ENCODE results near the gene CREG2. TPM values are rescaled to one million over a fixed set of nuclear protein-coding genes. Genes with fewer than 3 reads are reported as not detected.
"Not testable (repeated sequence)": the region's sequence is repeated elsewhere in the genome, so short reads cannot be mapped to it uniquely, and the experiment has no call there.

CREG2 gene
- total RNA-seq, 1 experiment from 2014 or later, result not detected

DNA sequence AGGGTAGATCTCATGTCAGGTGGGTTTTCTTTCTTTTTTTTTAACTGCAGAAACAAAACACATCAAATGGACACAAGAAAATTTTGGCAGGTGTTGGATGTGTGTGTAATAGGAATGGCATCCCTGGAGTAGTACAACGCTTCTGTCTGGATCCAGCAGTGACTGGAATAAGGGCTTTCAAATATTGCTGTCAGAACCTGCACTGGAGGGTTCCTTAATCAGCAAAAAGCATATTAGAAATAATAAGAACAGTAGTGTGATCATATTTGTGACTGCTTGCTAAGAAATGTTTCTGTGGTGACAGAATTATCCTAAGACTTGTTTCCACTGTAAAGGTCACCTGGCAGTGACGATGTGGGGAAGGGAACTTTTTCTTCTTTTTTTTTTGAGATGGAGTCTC, 30.8 kb downstream of the CREG2 start:
- DNase-seq (ENCODE audit: low read depth in 1 of 2, low spot score in 2 of 2), result no peak
- no peaks in the 10 kb centered on the region for H3K4me1 ChIP-seq (replicated peaks)
- H3K4me3 ChIP-seq, result no peak overlapping the region
- H3K9me3 ChIP-seq (replicated peaks), result no peaks in the 10 kb centered on the region
- H3K27ac ChIP-seq, result no peak overlapping the region
- no peaks in the 10 kb centered on the region for H3K36me3 ChIP-seq
- H3K27me3 ChIP-seq (replicated peaks), result 0 out of 2 replicates have a peak, but pooled peaks cover 5% of the 10 kb centered on the region

DNA sequence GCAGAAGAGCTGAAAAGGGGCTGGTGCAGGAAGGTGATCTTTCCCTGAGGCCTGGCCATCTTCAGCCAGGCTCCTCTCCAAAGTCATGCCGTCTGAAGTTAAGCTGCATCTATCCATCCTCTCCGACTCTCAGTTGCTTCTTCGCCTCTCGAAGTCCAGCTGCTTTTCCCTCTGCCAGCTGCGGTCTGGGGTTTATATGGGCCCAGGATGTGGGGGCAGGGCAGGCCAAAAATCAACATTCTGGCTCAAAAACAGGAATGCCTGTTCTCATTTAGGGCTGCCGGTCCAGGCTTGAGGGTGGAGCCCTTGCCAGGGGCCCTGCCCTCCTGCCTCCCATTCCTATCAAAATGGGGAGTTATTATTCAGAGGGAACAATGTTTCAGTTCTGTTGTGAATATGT, 31.2 kb downstream of the CREG2 start:
- no peak for DNase-seq (ENCODE audit: low read depth in 1 of 2, low spot score in 2 of 2)
- Histone ChIP-seq H3K9me3 (replicated peaks) (no peaks in the 10 kb centered on the region), H3K36me3 (no peaks in the 10 kb centered on the region), H3K27ac (no peak overlapping the region), H3K27me3 (replicated peaks) (0 out of 2 replicates have a peak, but pooled peaks cover under 1% of the 10 kb centered on the region), H3K4me3 (no peak overlapping the region), H3K4me1 (replicated peaks) (no peaks in the 10 kb centered on the region)

DNA sequence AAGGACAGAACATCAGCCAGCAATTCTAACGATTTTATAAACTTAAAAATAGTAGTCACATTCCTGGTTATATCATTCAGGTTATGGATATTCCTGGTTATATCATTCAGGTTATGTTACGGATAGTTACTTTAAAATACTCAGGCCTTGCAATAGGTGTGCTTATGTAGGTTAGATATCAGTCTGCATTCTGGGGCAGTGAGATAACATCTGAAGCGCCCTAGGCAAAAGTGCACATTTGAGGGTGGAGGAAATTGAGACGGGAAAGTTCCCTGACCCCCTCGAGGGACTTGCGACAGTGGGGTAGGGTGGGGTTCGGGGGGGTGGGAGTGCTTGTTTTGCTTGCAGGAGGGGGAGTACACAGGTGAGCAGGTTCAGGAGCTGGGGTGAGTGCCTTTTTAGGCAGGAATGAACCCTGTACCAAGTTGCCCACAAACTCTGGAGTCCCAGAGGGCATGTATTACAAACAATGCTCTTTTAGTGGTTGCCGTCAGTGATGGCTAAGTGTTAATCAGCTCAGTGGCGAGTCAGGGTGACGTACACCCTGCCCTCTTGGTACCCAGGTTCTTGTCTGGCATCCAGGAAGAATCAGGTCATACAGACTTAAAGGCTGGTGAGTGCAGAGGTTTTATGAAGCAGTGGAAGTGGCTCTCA, 31.8 kb downstream of the CREG2 start:
- Histone ChIP-seq H3K4me1 (replicated peaks) (no peaks in the 10 kb centered on the region), H3K27ac (no peak overlapping the region), H3K4me3 (no peak overlapping the region), H3K9me3 (replicated peaks) (no peaks in the 10 kb centered on the region), H3K36me3 (no peaks in the 10 kb centered on the region), H3K27me3 (replicated peaks) (no peaks in the 10 kb centered on the region)
- no peak for DNase-seq (ENCODE audit: low read depth in 1 of 2, low spot score in 2 of 2)

- Histone ChIP-seq H3K9me3 (replicated peaks) (no peaks in the 10 kb centered on the region), H3K27ac (no peak overlapping the region), H3K4me1 (replicated peaks) (no peaks in the 10 kb centered on the region), H3K4me3 (no peak overlapping the region), H3K27me3 (replicated peaks) (no peaks in the 10 kb centered on the region), H3K36me3 (no peaks in the 10 kb centered on the region)
- DNase-seq (ENCODE audit: low read depth in 1 of 2, low spot score in 2 of 2), result no peak
These were observed 32.6 kb downstream of the CREG2 start for GRCh38 chr2:101354420-101355311.

DNA sequence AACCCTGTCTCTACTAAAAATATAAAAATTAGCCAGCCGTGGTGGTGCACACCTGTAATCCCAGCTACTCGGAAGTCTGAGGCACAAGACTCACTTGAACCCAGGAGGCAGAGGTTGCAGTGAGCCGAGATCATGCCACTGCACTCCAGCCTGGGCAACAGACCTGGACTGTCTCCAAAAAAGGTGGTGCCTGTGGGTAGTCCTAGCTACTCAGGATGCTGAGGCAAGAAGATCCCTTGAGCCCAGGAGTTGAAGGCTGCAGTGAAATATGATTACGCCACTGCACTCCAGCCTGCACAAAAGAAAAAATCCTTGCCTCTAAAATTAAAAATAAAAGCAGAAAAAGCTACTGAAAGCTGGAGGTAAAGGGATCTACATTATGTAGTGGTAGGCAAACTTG, 34.7 kb downstream of the CREG2 start:
- not testable (repeated sequence) for H3K9me3 ChIP-seq (replicated peaks); H3K27ac ChIP-seq; H3K4me1 ChIP-seq (replicated peaks); H3K36me3 ChIP-seq; H3K4me3 ChIP-seq; H3K27me3 ChIP-seq (replicated peaks); DNase-seq (ENCODE audit: low read depth in 1 of 2, low spot score in 2 of 2)

DNA sequence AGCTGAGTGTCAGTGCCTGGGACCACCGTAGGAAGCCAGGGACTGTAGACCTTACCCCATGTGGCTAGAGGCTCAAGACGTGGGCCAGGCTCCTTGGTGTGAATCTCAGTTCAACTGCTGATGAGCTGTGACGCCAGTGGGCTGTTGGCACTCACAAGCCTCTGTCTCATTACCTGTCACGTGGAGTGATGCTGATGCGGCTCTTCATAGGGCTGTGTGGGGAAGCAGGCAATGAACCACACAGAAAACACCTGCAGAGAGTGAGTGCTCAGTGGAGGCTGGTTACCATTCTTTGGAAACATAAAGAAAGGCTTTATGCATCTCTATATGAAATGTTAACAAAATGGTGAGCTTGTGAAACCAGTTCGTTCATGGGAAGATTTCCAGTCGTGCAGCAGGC, 36.1 kb downstream of the CREG2 start:
- Histone ChIP-seq H3K36me3 (no peaks in the 10 kb centered on the region), H3K4me1 (replicated peaks) (no peaks in the 10 kb centered on the region), H3K27ac (no peak overlapping the region), H3K9me3 (replicated peaks) (no peaks in the 10 kb centered on the region), H3K27me3 (replicated peaks) (no peaks in the 10 kb centered on the region), H3K4me3 (no peak overlapping the region)
- DNase-seq (ENCODE audit: low read depth in 1 of 2, low spot score in 2 of 2), result no peak

DNA sequence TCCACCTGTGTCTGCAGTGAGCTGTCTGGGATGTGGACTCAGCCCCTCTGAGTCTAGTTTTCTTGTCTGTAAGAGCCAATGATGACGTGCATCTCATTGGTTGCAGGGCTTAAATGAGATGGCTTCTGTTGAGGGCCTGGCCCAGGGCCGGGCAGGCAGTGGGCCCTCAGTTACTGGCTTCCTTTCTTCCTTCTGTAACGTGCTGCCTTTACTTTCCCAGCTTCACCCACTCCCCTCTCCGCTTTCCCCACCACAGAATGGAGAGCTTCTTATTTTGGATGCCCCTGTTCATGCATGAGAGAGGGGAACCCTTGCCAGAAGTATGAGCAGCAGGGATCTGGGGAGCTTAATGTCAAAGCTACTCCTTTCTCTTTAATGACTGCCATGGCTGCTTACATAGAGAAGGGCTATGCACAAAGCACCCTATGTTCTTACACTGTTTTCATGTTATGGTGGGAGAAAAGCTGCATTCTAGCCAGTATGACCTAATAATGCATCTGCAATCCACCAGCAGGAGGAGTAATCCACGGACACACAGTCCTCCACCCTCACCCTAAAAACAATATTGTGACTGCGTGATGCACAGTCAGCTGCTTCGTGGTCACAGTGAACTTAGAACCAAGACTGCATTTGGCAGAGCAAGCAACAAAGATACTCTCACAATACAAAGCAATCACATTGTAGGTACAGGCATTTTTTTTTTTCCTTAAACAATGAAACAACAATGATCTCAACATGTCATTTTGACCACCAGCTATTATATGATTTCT, 37.2 kb downstream of the CREG2 start:
- H3K27ac ChIP-seq, result no peak overlapping the region
- no peaks in the 10 kb centered on the region for H3K36me3 ChIP-seq
- no peaks in the 10 kb centered on the region for H3K9me3 ChIP-seq (replicated peaks)
- DNase-seq (ENCODE audit: low read depth in 1 of 2, low spot score in 2 of 2), result no peak
- no peaks in the 10 kb centered on the region for H3K27me3 ChIP-seq (replicated peaks)
- H3K4me1 ChIP-seq (replicated peaks), result no peaks in the 10 kb centered on the region
- H3K4me3 ChIP-seq, result no peak overlapping the region

- Histone ChIP-seq H3K27ac (no peak overlapping the region), H3K9me3 (replicated peaks) (no peaks in the 10 kb centered on the region), H3K4me1 (replicated peaks) (no peaks in the 10 kb centered on the region), H3K36me3 (no peaks in the 10 kb centered on the region), H3K4me3 (no peak overlapping the region), H3K27me3 (replicated peaks) (no peaks in the 10 kb centered on the region)
- no peak for DNase-seq (ENCODE audit: low read depth in 1 of 2, low spot score in 2 of 2)
These were observed 38.4 kb downstream of the CREG2 start for GRCh38 chr2:101348883-101349282.

GRCh38 chr2:101346909-101347308, 40.4 kb downstream of the CREG2 start:
- no peak overlapping the region for H3K4me3 ChIP-seq
- no peaks in the 10 kb centered on the region for H3K9me3 ChIP-seq (replicated peaks)
- no peak overlapping the region for H3K27ac ChIP-seq
- no peaks in the 10 kb centered on the region for H3K27me3 ChIP-seq (replicated peaks)
- H3K36me3 ChIP-seq, result no peaks in the 10 kb centered on the region
- DNase-seq (ENCODE audit: low read depth in 1 of 2, low spot score in 2 of 2), result no peak
- peaks cover under 1% of the 10 kb centered on the region; the same call in 1 of the 2 replicates for H3K4me1 ChIP-seq (replicated peaks)

DNA sequence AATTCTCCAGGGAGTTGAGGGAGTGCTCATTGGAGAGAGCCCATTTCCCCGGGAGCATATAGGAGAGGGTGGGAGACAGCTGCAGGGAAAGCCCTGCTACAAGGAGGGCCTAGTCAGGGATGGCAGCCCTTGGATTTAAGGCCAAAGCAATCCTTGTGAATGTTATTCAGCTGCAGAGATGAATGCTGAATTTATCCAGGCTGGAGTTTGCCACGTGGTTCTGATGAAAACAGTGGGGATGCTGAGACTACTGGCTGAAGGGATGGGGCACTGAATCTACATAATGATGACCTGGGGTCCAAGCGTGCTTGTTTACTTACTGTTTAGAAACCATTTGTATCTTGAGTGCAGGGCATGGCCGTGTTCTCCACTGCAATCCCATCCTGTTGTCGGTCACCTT, 43.2 kb downstream of the CREG2 start:
- no peaks in the 10 kb centered on the region for H3K9me3 ChIP-seq (replicated peaks)
- H3K4me1 ChIP-seq (replicated peaks), result peaks cover 3% of the 10 kb centered on the region; the same call in 1 of the 2 replicates
- H3K36me3 ChIP-seq, result no peaks in the 10 kb centered on the region
- no peak overlapping the region for H3K27ac ChIP-seq
- no peaks in the 10 kb centered on the region for H3K27me3 ChIP-seq (replicated peaks)
- DNase-seq (ENCODE audit: low read depth in 1 of 2, low spot score in 2 of 2), result no peak
- H3K4me3 ChIP-seq, result no peak overlapping the region

- Histone ChIP-seq H3K36me3 (no peaks in the 10 kb centered on the region), H3K9me3 (replicated peaks) (no peaks in the 10 kb centered on the region), H3K4me1 (replicated peaks) (peaks cover 9% of the 10 kb centered on the region), H3K27me3 (replicated peaks) (no peaks in the 10 kb centered on the region), H3K27ac (no peak overlapping the region), H3K4me3 (no peak overlapping the region)
- no peak for DNase-seq (ENCODE audit: low read depth in 1 of 2, low spot score in 2 of 2)
These were observed 44.7 kb downstream of the CREG2 start for GRCh38 chr2:101342625-101343008.

DNA sequence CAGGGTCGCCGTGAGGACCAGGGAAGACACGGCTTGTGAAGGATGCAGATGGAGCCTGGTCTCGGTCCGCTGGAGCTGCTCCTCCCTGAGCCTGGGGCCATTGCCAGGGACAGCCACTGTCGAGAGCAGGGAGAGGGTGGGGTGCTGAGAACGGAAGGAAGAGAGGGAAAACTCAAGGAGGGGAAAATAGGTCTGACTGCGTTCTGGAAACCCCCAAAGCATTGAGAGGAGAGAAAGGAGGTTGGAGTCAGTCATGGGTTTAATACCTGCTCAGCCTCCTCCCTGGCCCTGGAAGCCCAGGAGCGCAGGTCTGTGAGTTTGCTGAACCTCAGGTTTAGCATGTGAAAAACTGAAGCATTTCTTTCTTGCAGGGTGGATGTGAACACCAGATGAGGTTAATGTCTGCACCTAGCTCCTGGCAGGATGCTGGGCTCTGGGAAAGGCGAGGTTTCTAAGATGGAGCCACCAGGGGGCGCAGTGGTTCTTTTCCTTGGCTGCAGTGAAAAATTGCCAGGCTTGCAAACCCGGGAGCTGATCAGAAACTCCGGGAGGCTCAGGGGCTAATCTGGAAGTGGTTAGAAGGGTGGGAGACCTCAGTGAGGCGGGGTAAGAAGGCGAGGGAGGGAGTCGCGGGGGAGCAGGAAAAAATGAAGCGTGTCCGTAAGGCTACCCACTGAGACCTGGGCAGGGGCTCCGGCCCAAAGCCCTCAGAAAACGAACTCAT, 45.2 kb downstream of the CREG2 start:
- no peak overlapping the region for H3K4me3 ChIP-seq
- no peak overlapping the region for H3K27ac ChIP-seq
- no peaks in the 10 kb centered on the region for H3K9me3 ChIP-seq (replicated peaks)
- H3K4me1 ChIP-seq (replicated peaks), result peaks cover 9% of the 10 kb centered on the region
- no peaks in the 10 kb centered on the region for H3K36me3 ChIP-seq
- DNase-seq (ENCODE audit: low read depth in 1 of 2, low spot score in 2 of 2), result peak; percentile 46 to 74
- H3K27me3 ChIP-seq (replicated peaks), result no peaks in the 10 kb centered on the region

- no peak for DNase-seq (ENCODE audit: low read depth in 1 of 2, low spot score in 2 of 2)
- H3K27me3 ChIP-seq (replicated peaks), result no peaks in the 10 kb centered on the region
- no peaks in the 10 kb centered on the region for H3K9me3 ChIP-seq (replicated peaks)
- H3K4me3 ChIP-seq, result no peak overlapping the region
- no peak overlapping the region for H3K27ac ChIP-seq
- H3K4me1 ChIP-seq (replicated peaks), result peaks cover 9% of the 10 kb centered on the region
- no peaks in the 10 kb centered on the region for H3K36me3 ChIP-seq
These were observed 45.9 kb downstream of the CREG2 start for GRCh38 chr2:101341421-101341820.

All from SJSA1 (cell line).